ENCODE results near the gene OR6X1. TPM values are rescaled to one million over a fixed set of nuclear protein-coding genes. Genes with fewer than 3 reads are reported as not detected.

OR6X1 gene
- total RNA-seq, 2 experiments from 2014 or later, result not detected

GRCh38 chr11:123762422-123762821, 8.1 kb upstream of the OR6X1 start:
- Histone ChIP-seq H3K4me3 (ENCODE audit: low read depth, low read length, poor library complexity, severe bottlenecking) (no peak overlapping the region), H3K9me2 (ENCODE audit: insufficient read depth, low read length) (no peaks in the 10 kb centered on the region), H2AFZ (ENCODE audit: low read length) (no peak overlapping the region), H3K36me3 (ENCODE audit: insufficient read depth, low read length) (no peaks in the 10 kb centered on the region), H3K9me3 (ENCODE audit: low read length) (no peaks in the 10 kb centered on the region), H3K27ac (ENCODE audit: low read depth, low read length, poor library complexity, severe bottlenecking) (no peak overlapping the region), H3K4me2 (ENCODE audit: low read length) (no peak overlapping the region), H3K79me2 (ENCODE audit: insufficient read depth, low read depth, low read length) (no peaks in the 10 kb centered on the region), H4K20me1 (ENCODE audit: insufficient read depth, low read length) (no peaks in the 10 kb centered on the region), H3K4me1 (ENCODE audit: insufficient read depth, low read length, poor library complexity, severe bottlenecking) (no peaks in the 10 kb centered on the region)
- ChIA-PET POLR2A (no interaction called here), CTCF (ENCODE audit: unreplicated experiment) (no interaction called here)
- DNase-seq (ENCODE audit: low spot score), result no peak
- TF ChIP-seq CTCF (conservative IDR thresholded peaks at IDR 0.05; ENCODE audit: low read length) (no peak), EZH2phosphoT487 (IDR thresholded peaks at IDR 0.05; ENCODE audit: borderline replicate concordance, low read depth, low read length) (no peak)
- intact Hi-C loops (cut with micrococcal nuclease; ENCODE audit: unreplicated experiment), result no loop called here
- no TSS peak for BruUV-seq (replicated peaks)

- H3K4me2 ChIP-seq (ENCODE audit: low read length), result no peak overlapping the region
- no peak for DNase-seq (ENCODE audit: low spot score)
- H3K79me2 ChIP-seq (ENCODE audit: insufficient read depth, low read depth, low read length), result no peaks in the 10 kb centered on the region
- no peak overlapping the region for H2AFZ ChIP-seq (ENCODE audit: low read length)
- H4K20me1 ChIP-seq (ENCODE audit: insufficient read depth, low read length), result no peaks in the 10 kb centered on the region
- ChIA-PET CTCF (ENCODE audit: unreplicated experiment) (no interaction called here), POLR2A (no interaction called here)
- H3K36me3 ChIP-seq (ENCODE audit: insufficient read depth, low read length), result no peaks in the 10 kb centered on the region
- no peaks in the 10 kb centered on the region for H3K9me2 ChIP-seq (ENCODE audit: insufficient read depth, low read length)
- H3K4me3 ChIP-seq (ENCODE audit: low read depth, low read length, poor library complexity, severe bottlenecking), result no peak overlapping the region
- no peaks in the 10 kb centered on the region for H3K4me1 ChIP-seq (ENCODE audit: insufficient read depth, low read length, poor library complexity, severe bottlenecking)
- no peak overlapping the region for H3K27ac ChIP-seq (ENCODE audit: low read depth, low read length, poor library complexity, severe bottlenecking)
- BruUV-seq (replicated peaks), result no TSS peak
- intact Hi-C loops (cut with micrococcal nuclease; ENCODE audit: unreplicated experiment), result no loop called here
- H3K9me3 ChIP-seq (ENCODE audit: low read length), result no peaks in the 10 kb centered on the region
- no peak for TF ChIP-seq CTCF (conservative IDR thresholded peaks at IDR 0.05; ENCODE audit: low read length)
- TF ChIP-seq EZH2phosphoT487 (IDR thresholded peaks at IDR 0.05; ENCODE audit: borderline replicate concordance, low read depth, low read length), result no peak
These were observed 6.6 kb upstream of the OR6X1 start for GRCh38 chr11:123760894-123761293.

- H3K79me2 ChIP-seq (ENCODE audit: insufficient read depth, low read depth, low read length), result no peaks in the 10 kb centered on the region
- no peak for DNase-seq (ENCODE audit: low spot score)
- no peak overlapping the region for H2AFZ ChIP-seq (ENCODE audit: low read length)
- no peaks in the 10 kb centered on the region for H4K20me1 ChIP-seq (ENCODE audit: insufficient read depth, low read length)
- POLR2A ChIA-PET, result no interaction called here
- intact Hi-C loops (cut with micrococcal nuclease; ENCODE audit: unreplicated experiment), result no loop called here
- no peaks in the 10 kb centered on the region for H3K4me1 ChIP-seq (ENCODE audit: insufficient read depth, low read length, poor library complexity, severe bottlenecking)
- H3K9me2 ChIP-seq (ENCODE audit: insufficient read depth, low read length), result no peaks in the 10 kb centered on the region
- CTCF ChIA-PET (ENCODE audit: unreplicated experiment), result no interaction called here
- no peaks in the 10 kb centered on the region for H3K36me3 ChIP-seq (ENCODE audit: insufficient read depth, low read length)
- H3K27ac ChIP-seq (ENCODE audit: low read depth, low read length, poor library complexity, severe bottlenecking), result no peak overlapping the region
- BruUV-seq (replicated peaks), result no TSS peak
- H3K9me3 ChIP-seq (ENCODE audit: low read length), result no peaks in the 10 kb centered on the region
- no peak overlapping the region for H3K4me2 ChIP-seq (ENCODE audit: low read length)
- TF ChIP-seq CTCF (conservative IDR thresholded peaks at IDR 0.05; ENCODE audit: low read length) (no peak), EZH2phosphoT487 (IDR thresholded peaks at IDR 0.05; ENCODE audit: borderline replicate concordance, low read depth, low read length) (no peak)
- no peak overlapping the region for H3K4me3 ChIP-seq (ENCODE audit: low read depth, low read length, poor library complexity, severe bottlenecking)
These were observed 3.7 kb upstream of the OR6X1 start for GRCh38 chr11:123757976-123758375.
